ENCODE results near the gene INPP1. TPM values are rescaled to one million over a fixed set of nuclear protein-coding genes. Genes with fewer than 3 reads are reported as not detected.
A peak's percentile ranks its signal among the peaks of the same experiment; 100 is the strongest.

Gene INPP1
- polyA plus RNA-seq, 1 donor (not counting 4 experiments of a cell fraction or from before 2014, with no cell fraction given), result 6.3 TPM

DNA sequence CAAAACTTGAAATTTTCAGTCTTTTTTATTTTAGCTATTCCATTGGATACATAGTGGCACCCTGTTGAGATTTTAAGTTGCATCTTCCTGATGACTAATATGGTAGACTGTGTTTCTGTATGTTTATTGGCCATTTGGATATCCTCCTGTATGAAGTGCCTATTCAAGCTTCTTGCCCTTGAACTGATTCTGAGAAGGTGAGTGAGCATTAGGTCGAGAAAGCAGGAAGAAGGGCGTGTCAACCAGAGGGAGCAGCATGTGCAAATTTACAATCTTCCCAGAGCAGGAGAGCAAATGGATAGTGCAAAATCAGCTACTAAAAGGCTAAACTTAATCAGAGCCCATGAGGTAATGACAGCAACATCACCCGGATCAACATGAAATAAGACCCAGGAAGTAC is 8.6 kb downstream of the INPP1 start:
- no peak overlapping the region for H3K4me3 ChIP-seq (ENCODE audit: control insufficient read depth in 2 of 3, extremely low read depth in 1 of 3, insufficient read depth in 2 of 3, low read depth in 1 of 3, low read length in 3 of 3)
- no peak for FAIRE-seq
- H3K27ac ChIP-seq (ENCODE audit: control insufficient read depth, insufficient read depth, low read length), result no peak overlapping the region
- dilution Hi-C loops (cut with MboI; ENCODE audit: extremely low pct_ligation_motif_present, low sequenced_read_pairs), result no loop called here
- no peaks in the 10 kb centered on the region for H3K9me3 ChIP-seq (ENCODE audit: control insufficient read depth, low read depth, low read length)
- no peak overlapping the region for H2AFZ ChIP-seq (ENCODE audit: control insufficient read depth, low read length)
- H3K36me3 ChIP-seq (ENCODE audit: control insufficient read depth in 2 of 2, extremely low read depth in 1 of 2, insufficient read depth in 2 of 2, low read length in 2 of 2), result no peaks in the 10 kb centered on the region
- TF ChIP-seq CTCF (optimal IDR thresholded peaks at IDR 0.05 in 1 of 3, IDR thresholded peaks at IDR 0.05 in 1 of 3, conservative IDR thresholded peaks at IDR 0.05 in 1 of 3; ENCODE audit: extremely low read depth in 1 of 3, insufficient read depth in 2 of 3, low read length in 3 of 3) (no peak), EZH2 (IDR thresholded peaks at IDR 0.05; ENCODE audit: low read length) (no peak)
- H4K20me1 ChIP-seq (ENCODE audit: control insufficient read depth, extremely low read depth, insufficient read depth, low read length), result no peaks in the 10 kb centered on the region
- H3K79me2 ChIP-seq (ENCODE audit: control insufficient read depth, insufficient read depth, low read length), result peaks cover 1% of the 10 kb centered on the region
- no peak for DNase-seq (ENCODE audit: low read depth, low spot score)
- H3K9me1 ChIP-seq (ENCODE audit: control insufficient read depth, extremely low read depth, insufficient read depth, low read length), result no peaks in the 10 kb centered on the region
- H3K4me1 ChIP-seq (ENCODE audit: control insufficient read depth, extremely low read depth, insufficient read depth, low read length), result peaks cover 37% of the 10 kb centered on the region
- H3K4me2 ChIP-seq (ENCODE audit: control insufficient read depth, extremely low read depth, insufficient read depth, low read depth, low read length), result no peak overlapping the region
- H3K9ac ChIP-seq (ENCODE audit: control insufficient read depth, extremely low read depth, insufficient read depth, low read length), result no peak overlapping the region
- H3K27me3 ChIP-seq (ENCODE audit: control insufficient read depth, extremely low read depth, insufficient read depth, low read length), result no peaks in the 10 kb centered on the region

- H3K27ac ChIP-seq (ENCODE audit: control insufficient read depth, insufficient read depth, low read length), result peak overlapping the region; percentile 49
Observed at GRCh38 chr2:190352668-190353536, 9.5 kb downstream of the INPP1 start.

More at GRCh38 chr2:190352668-190353536, 9.5 kb downstream of the INPP1 start:
- no peaks in the 10 kb centered on the region for H4K20me1 ChIP-seq (ENCODE audit: control insufficient read depth, extremely low read depth, insufficient read depth, low read length)
- no peaks in the 10 kb centered on the region for H3K9me1 ChIP-seq (ENCODE audit: control insufficient read depth, extremely low read depth, insufficient read depth, low read length)
- H2AFZ ChIP-seq (ENCODE audit: control insufficient read depth, low read length), result no peak overlapping the region
- DNase-seq (ENCODE audit: low read depth, low spot score), result no peak
- H3K79me2 ChIP-seq (ENCODE audit: control insufficient read depth, insufficient read depth, low read length), result peaks cover 1% of the 10 kb centered on the region
- H3K4me1 ChIP-seq (ENCODE audit: control insufficient read depth, extremely low read depth, insufficient read depth, low read length), result peaks cover 44% of the 10 kb centered on the region
- peak overlapping the region; percentile 14 for H3K4me2 ChIP-seq (ENCODE audit: control insufficient read depth, extremely low read depth, insufficient read depth, low read depth, low read length)
- no peak for FAIRE-seq
- H3K27me3 ChIP-seq (ENCODE audit: control insufficient read depth, extremely low read depth, insufficient read depth, low read length), result no peaks in the 10 kb centered on the region
- no peaks in the 10 kb centered on the region for H3K9me3 ChIP-seq (ENCODE audit: control insufficient read depth, low read depth, low read length)
- H3K36me3 ChIP-seq (ENCODE audit: control insufficient read depth in 2 of 2, extremely low read depth in 1 of 2, insufficient read depth in 2 of 2, low read length in 2 of 2), result no peaks in the 10 kb centered on the region
- dilution Hi-C loops (cut with MboI; ENCODE audit: extremely low pct_ligation_motif_present, low sequenced_read_pairs), result no loop called here
- TF ChIP-seq CTCF (optimal IDR thresholded peaks at IDR 0.05 in 1 of 3, IDR thresholded peaks at IDR 0.05 in 1 of 3, conservative IDR thresholded peaks at IDR 0.05 in 1 of 3; ENCODE audit: extremely low read depth in 1 of 3, insufficient read depth in 2 of 3, low read length in 3 of 3), result no peak
- H3K9ac ChIP-seq (ENCODE audit: control insufficient read depth, extremely low read depth, insufficient read depth, low read length), result no peak overlapping the region
- no peak overlapping the region for H3K4me3 ChIP-seq (ENCODE audit: control insufficient read depth in 2 of 3, extremely low read depth in 1 of 3, insufficient read depth in 2 of 3, low read depth in 1 of 3, low read length in 3 of 3)
